SKM-1 (cell line): ENCODE results near the gene GALR1.

Experiments
- DNase-seq: peaks from one replicate; lab custom pipeline; 2025; ENCODE audit not compliant: unreplicated experiment; lab: John Stamatoyannopoulos, UW

Gene GALR1

GRCh38 chr18:77320971-77321559, 71.4 kb downstream of the GALR1 start:
- no peak for DNase-seq

GRCh38 chr18:77321823-77322805, 72.5 kb downstream of the GALR1 start:
- DNase-seq, result no peak

- no peak for DNase-seq
These were observed 74.1 kb downstream of the GALR1 start for GRCh38 chr18:77323640-77324299.
